Mesodermal cell (in vitro differentiated cells): ENCODE results near the gene BMF.

Experiments
- H3K27ac ChIP-seq: 2 replicates; pipeline ENCODE4 v1.7.0; 2013; ENCODE audit warnings: mild to moderate bottlenecking, low read depth, low read length, moderate library complexity; ENCODE audit not compliant: severe bottlenecking
- H3K36me3 ChIP-seq: 2 replicates; pipeline ENCODE4 v1.7.1; 2013; ENCODE audit warnings: mild to moderate bottlenecking, low read length, moderate library complexity; ENCODE audit not compliant: control insufficient read depth, insufficient read depth
- H3K4me1 ChIP-seq: one replicate; pipeline ENCODE4 v1.7.1; 2013; ENCODE audit warnings: mild to moderate bottlenecking, low read length; ENCODE audit not compliant: insufficient read depth, control insufficient read depth, poor library complexity, severe bottlenecking
- H3K4me3 ChIP-seq: 2 replicates; pipeline ENCODE4 v1.7.0; 2013; ENCODE audit warnings: low read length, control low read depth, mild to moderate bottlenecking; ENCODE audit not compliant: insufficient read depth, poor library complexity, severe bottlenecking; ENCODE audit errors: extremely low read depth
- H3K9me3 ChIP-seq: 2 replicates; pipeline ENCODE4 v1.7.1; 2013; ENCODE audit warnings: mild to moderate bottlenecking, low read length, moderate library complexity; ENCODE audit not compliant: control insufficient read depth
- WGBS, 2 experiments: methylation state at CpG; one replicate each; pipeline ENCODE4 v1.1.5; 2013; ENCODE audit warnings: missing lambda C conversion rate in 2 of 2; ENCODE audit not compliant: insufficient coverage in 2 of 2; 5-methylcytosine and 5-hydroxymethylcytosine counted together

BMF gene

GRCh38 chr15:40111888-40112287 lies 3.2 kb upstream of the BMF start:
- Histone ChIP-seq H3K27ac (no peak overlapping the region), H3K9me3 (no peaks in the 10 kb centered on the region), H3K36me3 (no peaks in the 10 kb centered on the region), H3K4me1 (peaks cover 14% of the 10 kb centered on the region), H3K4me3 (no peak overlapping the region)
- 75% methylated on average over 2 of the region's 2 CpGs; no CpG with 5 or more reads in 1 of the 2 experiments for WGBS, 2 experiments

- WGBS, 2 experiments: 89 to 90% methylated on average over 6 to 9 of the region's 9 CpGs
- H3K36me3 ChIP-seq: peaks cover 2% of the 10 kb centered on the region
- peaks cover 23% of the 10 kb centered on the region for H3K4me1 ChIP-seq
- no peak overlapping the region for H3K4me3 ChIP-seq
- H3K9me3 ChIP-seq: no peaks in the 10 kb centered on the region
- no peak overlapping the region for H3K27ac ChIP-seq
Observed at GRCh38 chr15:40110866-40111550, 2.3 kb upstream of the BMF start.

DNA sequence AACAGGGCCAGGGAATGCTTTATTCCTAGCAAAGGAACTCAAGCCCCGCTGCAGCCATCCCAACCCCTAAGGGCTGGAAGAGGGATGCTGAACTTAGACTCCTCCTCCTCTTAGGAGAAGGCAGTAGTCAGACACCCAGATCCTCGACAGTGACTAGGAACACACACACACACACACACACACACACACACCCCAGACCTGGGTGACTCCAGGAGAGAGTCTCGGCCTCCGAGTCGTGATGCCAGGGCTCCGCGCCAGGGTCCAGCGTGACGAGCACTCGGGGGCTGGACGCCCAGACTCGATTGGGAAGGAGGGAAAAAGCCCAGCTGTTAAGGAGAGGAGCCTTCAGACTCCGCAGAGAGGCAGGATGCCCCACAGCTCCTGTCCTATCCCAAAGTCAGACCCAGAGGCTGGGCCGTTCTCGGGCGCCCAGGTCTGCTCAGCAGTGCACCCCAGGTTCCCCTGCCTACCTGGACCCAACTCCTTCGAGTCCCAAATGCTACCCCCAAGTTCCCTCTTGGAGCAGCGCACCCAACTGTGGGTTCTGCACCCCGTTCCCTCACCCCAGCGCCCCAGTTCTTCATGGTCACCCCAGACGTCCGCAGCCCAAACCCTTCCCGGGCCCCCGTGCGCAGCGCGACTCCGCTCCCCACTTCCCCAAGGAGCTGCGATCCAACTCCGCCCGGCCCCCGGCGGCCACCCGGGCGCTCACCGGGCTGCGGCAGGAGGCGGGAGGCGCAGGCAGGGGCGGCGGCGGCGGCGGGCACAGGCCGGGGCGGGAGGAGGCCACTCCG lies 421 bp downstream of the BMF start:
- Histone ChIP-seq H3K27ac (peak overlapping the region; percentile 36), H3K9me3 (no peaks in the 10 kb centered on the region), H3K4me3 (peak overlapping the region; percentile 95), H3K4me1 (peaks cover 46% of the 10 kb centered on the region), H3K36me3 (peaks cover 28% of the 10 kb centered on the region)
- 0 to 1% methylated on average over 30 to 37 of the region's 47 CpGs for WGBS, 2 experiments

- Histone ChIP-seq H3K4me1 (peaks cover 59% of the 10 kb centered on the region), H3K4me3 (peak overlapping the region; percentile 95), H3K9me3 (no peaks in the 10 kb centered on the region), H3K27ac (peak overlapping the region; percentile 54), H3K36me3 (peaks cover 45% of the 10 kb centered on the region)
- WGBS, 2 experiments: 35 to 38% methylated on average over 4 to 6 of the region's 8 CpGs
Observed at GRCh38 chr15:40106203-40107161, 2.2 kb downstream of the BMF start.

DNA sequence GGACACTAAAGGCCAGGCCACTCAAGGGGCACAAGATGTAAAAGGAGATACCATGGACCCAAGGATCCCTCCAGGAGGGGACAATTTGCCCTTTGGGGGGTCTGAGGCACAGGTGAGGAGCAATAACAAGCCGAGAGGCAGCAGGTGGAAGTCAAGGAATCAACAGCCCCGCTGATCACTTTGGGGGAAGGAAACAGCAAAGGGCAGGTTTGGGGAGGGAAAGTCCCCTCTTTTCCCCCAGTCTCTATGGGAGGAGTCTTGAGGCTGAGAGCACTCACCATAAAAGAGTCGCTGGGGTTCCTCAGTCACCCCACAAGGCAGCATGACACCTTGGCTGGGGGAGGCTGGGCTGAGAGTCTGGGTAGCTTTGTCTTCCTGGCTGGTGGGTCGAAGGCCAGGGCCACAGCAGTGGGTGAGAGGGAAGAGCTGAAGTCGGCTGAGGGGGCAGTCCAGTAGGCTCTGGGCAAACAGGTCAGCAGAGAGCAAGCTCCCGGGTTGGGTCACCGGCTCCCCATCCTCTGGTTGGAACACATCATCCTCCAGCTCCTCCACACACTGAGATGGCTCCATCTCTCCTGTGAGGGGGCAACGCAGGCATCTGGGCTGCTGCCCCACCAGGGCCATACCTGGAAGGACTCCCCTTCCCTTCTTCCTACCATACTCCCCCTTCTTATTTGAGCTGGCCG lies 3.0 kb downstream of the BMF start:
- peaks cover 66% of the 10 kb centered on the region for H3K4me1 ChIP-seq
- WGBS, 2 experiments: 85 to 86% methylated on average over 5 to 6 of the region's 9 CpGs
- H3K36me3 ChIP-seq: peaks cover 54% of the 10 kb centered on the region
- no peak overlapping the region for H3K4me3 ChIP-seq
- H3K27ac ChIP-seq: peak overlapping the region; percentile 41
- no peaks in the 10 kb centered on the region for H3K9me3 ChIP-seq

- peaks cover 58% of the 10 kb centered on the region for H3K36me3 ChIP-seq
- H3K9me3 ChIP-seq: no peaks in the 10 kb centered on the region
- H3K27ac ChIP-seq: peak overlapping the region; percentile 41
- no peak overlapping the region for H3K4me3 ChIP-seq
- peaks cover 73% of the 10 kb centered on the region for H3K4me1 ChIP-seq
- WGBS, 2 experiments: 8 to 11% methylated on average over 15 of the region's 16 CpGs
Observed at GRCh38 chr15:40104865-40105516, 3.7 kb downstream of the BMF start.

GRCh38 chr15:40104296-40104864 lies 4.3 kb downstream of the BMF start:
- no peak overlapping the region for H3K27ac ChIP-seq
- no peak overlapping the region for H3K4me3 ChIP-seq
- H3K4me1 ChIP-seq: peaks cover 79% of the 10 kb centered on the region
- H3K36me3 ChIP-seq: peaks cover 58% of the 10 kb centered on the region
- 47 to 76% methylated on average over 3 to 6 of the region's 8 CpGs for WGBS, 2 experiments
- no peaks in the 10 kb centered on the region for H3K9me3 ChIP-seq

DNA sequence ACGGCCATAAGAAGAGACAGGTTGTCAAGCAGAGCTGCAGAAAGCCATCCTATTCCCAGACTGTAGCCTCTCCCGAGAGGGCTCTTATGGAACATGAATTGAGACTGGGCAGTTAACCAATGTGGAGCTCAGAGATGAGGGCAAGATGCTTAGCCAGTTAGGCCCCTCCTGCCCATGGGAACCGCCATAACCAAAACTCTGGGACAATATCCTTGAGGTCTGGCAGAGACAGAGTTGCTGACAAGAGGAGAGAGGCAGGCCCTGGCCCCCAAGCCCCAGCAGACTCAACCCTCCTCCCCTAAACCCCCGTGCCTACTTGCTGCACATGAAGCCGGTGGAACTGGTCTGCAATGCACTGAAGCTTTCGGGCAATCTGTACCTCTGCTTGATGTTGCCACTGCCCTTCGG lies 4.8 kb downstream of the BMF start:
- peaks cover 58% of the 10 kb centered on the region for H3K36me3 ChIP-seq
- no peak overlapping the region for H3K4me3 ChIP-seq
- H3K27ac ChIP-seq: no peak overlapping the region
- peaks cover 84% of the 10 kb centered on the region for H3K4me1 ChIP-seq
- 88 to 95% methylated on average over 6 to 7 of the region's 7 CpGs for WGBS, 2 experiments
- no peaks in the 10 kb centered on the region for H3K9me3 ChIP-seq

- WGBS, 2 experiments: 67 to 76% methylated on average over 15 to 28 of the region's 29 CpGs
- no peak overlapping the region for H3K4me3 ChIP-seq
Observed at GRCh38 chr15:40102897-40103858, 5.5 kb downstream of the BMF start.

More at GRCh38 chr15:40102897-40103858, 5.5 kb downstream of the BMF start:
- Histone ChIP-seq H3K36me3 (peaks cover 60% of the 10 kb centered on the region), H3K27ac (no peak overlapping the region), H3K4me1 (peaks cover 89% of the 10 kb centered on the region), H3K9me3 (no peaks in the 10 kb centered on the region)
